Fibroblast of peridontal ligament (primary cell): ENCODE results near the gene ATP8B4.
"Not testable (repeated sequence)": the region's sequence is repeated elsewhere in the genome, so short reads cannot be mapped to it uniquely, and the experiment has no call there.

Experiments used
- DNase-seq: peaks from one replicate; pipeline ENCODE4 v3.0.0-alpha.2; 2010; ENCODE audit errors: extremely low read depth

The ATP8B4 gene

GRCh38 chr15:50140983-50141382 lies 21.9 kb upstream of the ATP8B4 start:
- no peak for DNase-seq

- peak; percentile 48 for DNase-seq
Observed at GRCh38 chr15:50140098-50140497, 21.1 kb upstream of the ATP8B4 start.

- no peak for DNase-seq
Observed at GRCh38 chr15:50138391-50138790, 19.4 kb upstream of the ATP8B4 start.

GRCh38 chr15:50137893-50138292 lies 18.9 kb upstream of the ATP8B4 start:
- DNase-seq = no peak

- DNase-seq = peak; percentile 93
Observed at GRCh38 chr15:50137330-50137761, 18.3 kb upstream of the ATP8B4 start.

- no peak for DNase-seq
Observed at GRCh38 chr15:50135031-50135551, 16.1 kb upstream of the ATP8B4 start.

- DNase-seq = peak; percentile 93
Observed at GRCh38 chr15:50134524-50135024, 15.5 kb upstream of the ATP8B4 start.

GRCh38 chr15:50132251-50132984 lies 13.4 kb upstream of the ATP8B4 start:
- DNase-seq = not testable (repeated sequence)

- no peak for DNase-seq
Observed at GRCh38 chr15:50131617-50132016, 12.6 kb upstream of the ATP8B4 start.

- DNase-seq = no peak
Observed at GRCh38 chr15:50128266-50128665, 9.2 kb upstream of the ATP8B4 start.

GRCh38 chr15:50127255-50127777 lies 8.3 kb upstream of the ATP8B4 start:
- no peak for DNase-seq

- no peak for DNase-seq
Observed at GRCh38 chr15:50126072-50126471, 7.0 kb upstream of the ATP8B4 start.

- no peak for DNase-seq
Observed at GRCh38 chr15:50124631-50125030, 5.6 kb upstream of the ATP8B4 start.

- DNase-seq = no peak
Observed at GRCh38 chr15:50123861-50124557, 5.0 kb upstream of the ATP8B4 start.

GRCh38 chr15:50120729-50121128 lies 1.7 kb upstream of the ATP8B4 start:
- no peak for DNase-seq

- no peak for DNase-seq
Observed at GRCh38 chr15:50117431-50118027, 1.5 kb downstream of the ATP8B4 start.

- DNase-seq = peak; percentile 46
Observed at GRCh38 chr15:50116477-50116876, 2.6 kb downstream of the ATP8B4 start.

- DNase-seq = no peak
Observed at GRCh38 chr15:50113992-50114780, 4.8 kb downstream of the ATP8B4 start.

GRCh38 chr15:50113187-50113505 lies 5.9 kb downstream of the ATP8B4 start:
- no peak for DNase-seq

GRCh38 chr15:50112488-50113186 lies 6.4 kb downstream of the ATP8B4 start:
- DNase-seq = no peak

- no peak for DNase-seq
Observed at GRCh38 chr15:50110285-50110684, 8.7 kb downstream of the ATP8B4 start.
